Measurements from ENCODE around the gene DMXL2. TPM values are rescaled to one million over a fixed set of nuclear protein-coding genes. Genes with fewer than 3 reads are reported as not detected.

The DMXL2 gene
- total RNA-seq, 6 experiments from 2014 or later = 8.8 to 16.1 (median 12.7) TPM

DNA sequence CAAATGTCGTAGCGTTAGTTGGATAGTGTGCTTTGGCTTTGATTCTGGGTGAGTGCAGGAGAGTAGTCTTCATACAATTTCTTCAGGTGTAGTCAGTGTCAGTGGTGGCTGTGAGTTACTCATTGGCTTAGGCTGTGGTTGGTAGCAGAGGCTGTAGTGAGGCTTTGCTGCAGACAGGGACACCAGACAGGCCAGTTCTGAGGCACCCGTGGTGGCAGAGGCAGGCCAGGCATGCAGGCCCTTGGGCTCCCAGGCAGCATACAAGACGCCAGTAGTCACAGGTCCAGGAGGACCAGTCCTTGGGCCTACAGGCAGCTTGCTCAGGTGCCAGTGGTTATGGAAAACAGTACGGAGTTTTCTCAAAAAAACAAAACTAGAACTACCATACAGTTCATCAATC, 61.3 kb downstream of the DMXL2 start:
- Histone ChIP-seq H3K36me3 (no peaks in the 10 kb centered on the region), H3K4me1 (no peaks in the 10 kb centered on the region), H3K9me3 (no peaks in the 10 kb centered on the region), H3K27me3 (no peaks in the 10 kb centered on the region), H3K27ac (no peak overlapping the region), H3K4me3 (no peak overlapping the region)
- DNase-seq (peak in 1 of 3 donors; percentile 34), ATAC-seq (no peak)
- intact Hi-C loops (cut with DNase I) = no loop called here
- WGBS (ENCODE audit: insufficient coverage, low coverage, low lambda C conversion rate, missing lambda C conversion rate) = 96% methylated on average over 2 of the region's 5 CpGs
- no peak for TF ChIP-seq POLR2A (IDR thresholded peaks at IDR 0.05)
- TF ChIP-seq, protein P1, sequence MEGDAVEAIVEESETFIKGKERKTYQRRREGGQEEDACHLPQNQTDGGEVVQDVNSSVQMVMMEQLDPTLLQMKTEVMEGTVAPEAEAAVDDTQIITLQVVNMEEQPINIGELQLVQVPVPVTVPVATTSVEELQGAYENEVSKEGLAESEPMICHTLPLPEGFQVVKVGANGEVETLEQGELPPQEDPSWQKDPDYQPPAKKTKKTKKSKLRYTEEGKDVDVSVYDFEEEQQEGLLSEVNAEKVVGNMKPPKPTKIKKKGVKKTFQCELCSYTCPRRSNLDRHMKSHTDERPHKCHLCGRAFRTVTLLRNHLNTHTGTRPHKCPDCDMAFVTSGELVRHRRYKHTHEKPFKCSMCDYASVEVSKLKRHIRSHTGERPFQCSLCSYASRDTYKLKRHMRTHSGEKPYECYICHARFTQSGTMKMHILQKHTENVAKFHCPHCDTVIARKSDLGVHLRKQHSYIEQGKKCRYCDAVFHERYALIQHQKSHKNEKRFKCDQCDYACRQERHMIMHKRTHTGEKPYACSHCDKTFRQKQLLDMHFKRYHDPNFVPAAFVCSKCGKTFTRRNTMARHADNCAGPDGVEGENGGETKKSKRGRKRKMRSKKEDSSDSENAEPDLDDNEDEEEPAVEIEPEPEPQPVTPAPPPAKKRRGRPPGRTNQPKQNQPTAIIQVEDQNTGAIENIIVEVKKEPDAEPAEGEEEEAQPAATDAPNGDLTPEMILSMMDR (IDR thresholded peaks at IDR 0.05) = no peak

DNA sequence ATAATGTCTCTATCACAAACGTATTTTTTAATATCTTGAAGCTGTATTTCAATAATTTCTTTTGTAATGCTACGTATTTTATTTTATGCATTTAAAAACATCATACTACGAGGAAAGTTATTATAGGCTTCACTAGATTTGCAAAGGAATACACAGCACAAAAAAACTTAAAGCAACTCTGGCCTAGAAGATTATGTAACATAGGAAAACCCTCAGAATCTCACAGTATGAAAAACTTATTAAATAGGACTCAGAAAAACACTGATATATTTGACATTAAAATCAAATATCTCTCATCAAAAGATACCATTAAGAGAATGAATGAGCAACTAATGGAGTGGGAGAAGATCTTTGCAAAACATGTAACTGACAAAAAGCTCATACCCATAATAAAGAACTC, 63.7 kb downstream of the DMXL2 start:
- TF ChIP-seq, protein P1 (IDR thresholded peaks at IDR 0.05) = no peak
- no peak for TF ChIP-seq POLR2A (IDR thresholded peaks at IDR 0.05)
- no peaks in the 10 kb centered on the region for H3K9me3 ChIP-seq
- no peaks in the 10 kb centered on the region for H3K36me3 ChIP-seq
- intact Hi-C loops (cut with DNase I) = no loop called here
- DNase-seq (no peak), ATAC-seq (no peak)
- H3K4me3 ChIP-seq = no peak overlapping the region
- no peak overlapping the region for H3K27ac ChIP-seq
- H3K4me1 ChIP-seq = no peaks in the 10 kb centered on the region
- H3K27me3 ChIP-seq = no peaks in the 10 kb centered on the region
- 85% methylated on average over 3 of the region's 3 CpGs for whole genome bisulfite sequencing (ENCODE audit: insufficient coverage, low coverage, low lambda C conversion rate, missing lambda C conversion rate)

DNA sequence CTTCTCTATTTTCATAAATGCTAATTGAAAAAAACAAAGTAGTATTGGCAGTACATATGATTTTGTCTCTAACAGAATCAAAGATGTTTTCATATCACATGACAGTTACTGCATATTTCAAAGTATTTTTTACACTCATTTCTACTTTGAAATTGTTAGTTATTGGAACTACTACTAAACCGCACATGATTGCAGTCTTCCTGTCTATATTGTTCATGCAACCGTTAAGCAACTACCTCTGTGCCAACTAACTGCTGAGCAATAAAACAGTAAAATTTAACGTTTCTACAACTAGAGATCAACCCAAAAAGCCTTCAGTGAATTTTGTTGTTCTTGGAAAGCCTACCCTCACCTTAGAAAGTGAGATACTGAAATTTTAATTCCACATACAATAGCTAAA, 64.2 kb downstream of the DMXL2 start:
- no peaks in the 10 kb centered on the region for H3K4me1 ChIP-seq
- H3K4me3 ChIP-seq = no peak overlapping the region
- no peaks in the 10 kb centered on the region for H3K36me3 ChIP-seq
- ATAC-seq (no peak), DNase-seq (no peak)
- WGBS (ENCODE audit: insufficient coverage, low coverage, low lambda C conversion rate, missing lambda C conversion rate) = 83% methylated on average over 3 of the region's 3 CpGs
- H3K27me3 ChIP-seq = no peaks in the 10 kb centered on the region
- H3K9me3 ChIP-seq = no peaks in the 10 kb centered on the region
- no peak for TF ChIP-seq POLR2A (IDR thresholded peaks at IDR 0.05)
- TF ChIP-seq, protein P1 (IDR thresholded peaks at IDR 0.05) = no peak
- no peak overlapping the region for H3K27ac ChIP-seq
- intact Hi-C loops (cut with DNase I) = no loop called here

DNA sequence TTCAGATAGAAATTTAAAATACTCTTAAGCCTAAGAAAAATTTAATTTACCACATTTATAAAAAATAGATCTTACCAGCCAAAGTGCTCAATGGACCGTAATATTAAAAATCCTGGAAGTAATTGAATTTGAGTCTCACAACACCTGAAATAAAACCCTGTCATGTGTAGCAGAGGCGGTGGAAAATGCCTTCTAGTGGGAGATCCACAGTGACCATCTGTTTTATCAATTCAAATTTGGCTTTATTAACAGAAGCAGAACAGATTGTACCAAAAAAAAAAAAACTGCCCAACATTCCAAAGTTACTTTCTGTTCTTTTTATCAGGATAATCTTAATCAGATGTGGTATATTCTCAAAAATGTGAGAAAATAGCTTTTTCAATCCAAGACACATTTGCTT, 71.7 kb downstream of the DMXL2 start:
- DNase-seq (no peak), ATAC-seq (no peak)
- TF ChIP-seq POLR2A (IDR thresholded peaks at IDR 0.05) = no peak
- TF ChIP-seq, protein P1 (IDR thresholded peaks at IDR 0.05) = no peak
- H3K36me3 ChIP-seq = no peaks in the 10 kb centered on the region
- no peaks in the 10 kb centered on the region for H3K4me1 ChIP-seq
- 100% methylated on average over 1 of the region's 2 CpGs for WGBS (ENCODE audit: insufficient coverage, low coverage, low lambda C conversion rate, missing lambda C conversion rate)
- H3K27ac ChIP-seq = no peak overlapping the region
- H3K9me3 ChIP-seq = no peaks in the 10 kb centered on the region
- intact Hi-C loops (cut with DNase I) = no loop called here
- H3K27me3 ChIP-seq = no peaks in the 10 kb centered on the region
- H3K4me3 ChIP-seq = no peak overlapping the region

DNA sequence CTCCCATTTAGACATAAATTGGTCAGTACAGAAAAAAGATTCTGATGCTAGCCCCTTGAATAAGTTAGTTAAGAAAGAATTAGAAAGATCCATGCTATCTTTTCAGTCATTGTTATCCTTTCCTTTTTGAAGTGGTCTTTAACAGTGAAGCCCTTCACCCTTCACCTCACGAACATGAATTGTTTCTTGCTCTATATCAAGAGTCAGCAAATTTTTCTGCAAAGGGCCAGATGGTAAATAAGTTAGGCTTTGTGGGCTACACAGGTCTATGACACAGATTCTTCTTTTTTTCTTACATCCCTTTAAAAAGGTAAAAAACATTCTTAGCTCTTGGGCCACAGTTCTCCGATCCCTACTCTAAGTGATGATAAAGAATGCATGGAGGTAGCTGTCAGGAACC, 74.9 kb downstream of the DMXL2 start:
- ATAC-seq (no peak), DNase-seq (no peak)
- Histone ChIP-seq H3K27me3 (no peaks in the 10 kb centered on the region), H3K4me3 (no peak overlapping the region), H3K9me3 (no peaks in the 10 kb centered on the region), H3K36me3 (no peaks in the 10 kb centered on the region), H3K27ac (no peak overlapping the region), H3K4me1 (no peaks in the 10 kb centered on the region)
- 74% methylated on average over 2 of the region's 2 CpGs for WGBS (ENCODE audit: insufficient coverage, low coverage, low lambda C conversion rate, missing lambda C conversion rate)
- intact Hi-C loops (cut with DNase I) = no loop called here
- TF ChIP-seq, protein P1 (IDR thresholded peaks at IDR 0.05) = no peak
- no peak for TF ChIP-seq POLR2A (IDR thresholded peaks at IDR 0.05)
